Endodermal cell (in vitro differentiated cells): ENCODE data around the gene ZNF618. TPM values are rescaled to one million over a fixed set of nuclear protein-coding genes. Genes with fewer than 3 reads are reported as not detected.

Source experiments
- DNase-seq: peaks from one replicate; pipeline ENCODE4 v3.0.0-alpha.2; 2017
- H3K27ac ChIP-seq: 2 replicates; pipeline ENCODE4 v1.5.1; 2013; ENCODE audit warnings: mild to moderate bottlenecking, low read depth, low read length, moderate library complexity
- H3K27me3 ChIP-seq: 2 replicates; pipeline ENCODE4 v1.6.1; 2013; ENCODE audit warnings: mild to moderate bottlenecking, low read length, moderate library complexity; ENCODE audit not compliant: insufficient read depth, control insufficient read depth, poor library complexity, severe bottlenecking
- H3K36me3 ChIP-seq: 2 replicates; pipeline ENCODE4 v1.7.0; 2013; ENCODE audit warnings: mild to moderate bottlenecking, low read length, moderate library complexity; ENCODE audit not compliant: control insufficient read depth, insufficient read depth
- H3K4me1 ChIP-seq: one replicate; pipeline ENCODE4 v1.7.0; 2013; ENCODE audit warnings: low read length; ENCODE audit not compliant: control insufficient read depth, insufficient read depth
- H3K4me3 ChIP-seq: 2 replicates; pipeline ENCODE4 v1.5.1; 2013; ENCODE audit warnings: mild to moderate bottlenecking, low read length, moderate library complexity
- H3K9ac ChIP-seq: 2 replicates; pipeline ENCODE4 v1.6.1; 2013; ENCODE audit warnings: mild to moderate bottlenecking, low read length, moderate library complexity; ENCODE audit not compliant: poor library complexity, severe bottlenecking; ENCODE audit errors: extremely low read depth
- H3K9me3 ChIP-seq: 2 replicates; pipeline ENCODE4 v1.6.1; 2013; ENCODE audit warnings: mild to moderate bottlenecking, low read length, moderate library complexity; ENCODE audit not compliant: control insufficient read depth
- H3K27ac Mint-ChIP-seq: 2 replicates; pipeline ENCODE4 v1.8.0; 2020; ENCODE audit warnings: mixed read lengths
- H3K27me3 Mint-ChIP-seq: 2 replicates; pipeline ENCODE4 v1.8.0; 2021; ENCODE audit warnings: mild to moderate bottlenecking, mixed read lengths; ENCODE audit not compliant: insufficient read depth
- H3K36me3 Mint-ChIP-seq: 2 replicates; pipeline ENCODE4 v1.8.0; 2020; ENCODE audit warnings: low read depth, mixed read lengths
- H3K4me1 Mint-ChIP-seq: 2 replicates; pipeline ENCODE4 v1.8.0; 2020; ENCODE audit warnings: mixed read lengths
- H3K4me3 Mint-ChIP-seq: 2 replicates; pipeline ENCODE4 v1.8.0; 2020; ENCODE audit warnings: mild to moderate bottlenecking, moderate library complexity, mixed read lengths
- H3K9me3 Mint-ChIP-seq: 2 replicates; pipeline ENCODE4 v1.8.0; 2020; ENCODE audit warnings: mild to moderate bottlenecking, mixed read lengths
- CTCF ChIP-seq: fragments of 200-600 bp; sonication (generic); conservative IDR thresholded peaks from 2 replicates; pipeline ENCODE4 v1.5.0; 2021; ENCODE audit warnings: antibody characterized with exemption, mild to moderate bottlenecking
- WGBS, 2 experiments: methylation state at CpG; one replicate each; pipeline versions ENCODE4 v1.1.5 to v1.1.7; 2013; ENCODE audit warnings: missing lambda C conversion rate in 2 of 2, mixed read lengths in 1 of 2; ENCODE audit not compliant: insufficient coverage in 1 of 2, insufficient read length in 1 of 2; 5-methylcytosine and 5-hydroxymethylcytosine counted together
- total RNA-seq, 2 donors: library from RNA; stranded (reverse); fragmentation: NEBNext Ultra II Directional in 1 of 2; extraction: Animal tissue kit (Norgen Biotek cat#: 25700) in 1 of 2; gene quantifications; 2 replicates in 1 of 2; 3 replicates in 1 of 2; pipeline ENCODE4 v1.2.1, GENCODE V29; 2021

The ZNF618 gene
- total RNA-seq, 2 donors from 2014 or later, result 34.5 to 37.5 TPM

GRCh38 chr9:113986931-113987330 is 110.8 kb downstream of the ZNF618 start:
- Mint-ChIP-seq H3K4me1 (no peaks in the 10 kb centered on the region), H3K27me3 (no peaks in the 10 kb centered on the region), H3K9me3 (no peaks in the 10 kb centered on the region), H3K36me3 (peaks cover 30% of the 10 kb centered on the region), H3K4me3 (no peak overlapping the region), H3K27ac (no peak overlapping the region)
- Histone ChIP-seq H3K27me3 (no peaks in the 10 kb centered on the region), H3K36me3 (peaks cover 21% of the 10 kb centered on the region), H3K4me3 (no peak overlapping the region), H3K9me3 (no peaks in the 10 kb centered on the region), H3K9ac (no peak overlapping the region), H3K27ac (no peak overlapping the region), H3K4me1 (no peaks in the 10 kb centered on the region)
- WGBS, 2 experiments, result 89 to 100% methylated on average over 1 of the region's 1 CpG
- no peak for DNase-seq
- TF ChIP-seq CTCF, result no peak

- Histone ChIP-seq H3K9me3 (no peaks in the 10 kb centered on the region), H3K4me1 (no peaks in the 10 kb centered on the region), H3K27me3 (no peaks in the 10 kb centered on the region), H3K4me3 (no peak overlapping the region), H3K9ac (no peak overlapping the region), H3K36me3 (peaks cover 21% of the 10 kb centered on the region), H3K27ac (no peak overlapping the region)
- TF ChIP-seq CTCF, result no peak
- H3K4me1 Mint-ChIP-seq, result no peaks in the 10 kb centered on the region
- peaks cover 30% of the 10 kb centered on the region for H3K36me3 Mint-ChIP-seq
- no peaks in the 10 kb centered on the region for H3K27me3 Mint-ChIP-seq
- H3K27ac Mint-ChIP-seq, result no peak overlapping the region
- no peaks in the 10 kb centered on the region for H3K9me3 Mint-ChIP-seq
- 86% methylated on average over 12 of the region's 12 CpGs for WGBS, 2 experiments
- H3K4me3 Mint-ChIP-seq, result no peak overlapping the region
- no peak for DNase-seq
These were observed 111.4 kb downstream of the ZNF618 start for GRCh38 chr9:113987526-113987925.

- Mint-ChIP-seq H3K27me3 (no peaks in the 10 kb centered on the region), H3K4me1 (no peaks in the 10 kb centered on the region), H3K9me3 (no peaks in the 10 kb centered on the region), H3K27ac (no peak overlapping the region), H3K4me3 (no peak overlapping the region), H3K36me3 (peaks cover 33% of the 10 kb centered on the region)
- WGBS, 2 experiments, result 93 to 97% methylated on average over 13 to 23 of the region's 23 CpGs
- TF ChIP-seq CTCF, result no peak
- H3K9ac ChIP-seq, result no peak overlapping the region
- no peaks in the 10 kb centered on the region for H3K4me1 ChIP-seq
- no peaks in the 10 kb centered on the region for H3K9me3 ChIP-seq
- no peaks in the 10 kb centered on the region for H3K27me3 ChIP-seq
- H3K4me3 ChIP-seq, result no peak overlapping the region
- H3K36me3 ChIP-seq, result peaks cover 21% of the 10 kb centered on the region
- no peak for DNase-seq
- no peak overlapping the region for H3K27ac ChIP-seq
These were observed 112.4 kb downstream of the ZNF618 start for GRCh38 chr9:113988385-113989016.
